HG03064 (cell line): Measurements from ENCODE around the gene TEDDM1.
"Not testable (repeated sequence)": the region's sequence is repeated elsewhere in the genome, so short reads cannot be mapped to it uniquely, and the experiment has no call there.

ENCODE experiments used
- ATAC-seq: cut with Tn5 transposase; IDR thresholded peaks from one replicate; pipeline ENCODE4 v1.9.1; 2021; ENCODE audit warnings: low read depth; ENCODE audit not compliant: unreplicated experiment

TEDDM1 gene

GRCh38 chr1:182381962-182382819 lies 18.3 kb downstream of the TEDDM1 start:
- no peak for ATAC-seq

GRCh38 chr1:182380199-182380598 lies 20.3 kb downstream of the TEDDM1 start:
- ATAC-seq = no peak

- ATAC-seq = not testable (repeated sequence)
Measured at GRCh38 chr1:182379781-182380180, 20.7 kb downstream of the TEDDM1 start.

GRCh38 chr1:182376936-182377574 lies 23.4 kb downstream of the TEDDM1 start:
- ATAC-seq = no peak

GRCh38 chr1:182374101-182374834 lies 26.2 kb downstream of the TEDDM1 start:
- no peak for ATAC-seq

GRCh38 chr1:182370532-182370931 lies 29.9 kb downstream of the TEDDM1 start:
- no peak for ATAC-seq

GRCh38 chr1:182368903-182369302 lies 31.6 kb downstream of the TEDDM1 start:
- ATAC-seq = no peak

- ATAC-seq = no peak
Measured at GRCh38 chr1:182368358-182368757, 32.1 kb downstream of the TEDDM1 start.

- ATAC-seq = no peak
Measured at GRCh38 chr1:182367926-182368325, 32.5 kb downstream of the TEDDM1 start.

- ATAC-seq = no peak
Measured at GRCh38 chr1:182366596-182366995, 33.9 kb downstream of the TEDDM1 start.

GRCh38 chr1:182359645-182360044 lies 40.8 kb downstream of the TEDDM1 start:
- no peak for ATAC-seq

GRCh38 chr1:182357913-182358312 lies 42.6 kb downstream of the TEDDM1 start:
- ATAC-seq = no peak

GRCh38 chr1:182357171-182357570 lies 43.3 kb downstream of the TEDDM1 start:
- no peak for ATAC-seq

- ATAC-seq = no peak
Measured at GRCh38 chr1:182355723-182356098, 44.8 kb downstream of the TEDDM1 start.

GRCh38 chr1:182351790-182352364 lies 48.6 kb downstream of the TEDDM1 start:
- ATAC-seq = no peak

GRCh38 chr1:182350839-182351238 lies 49.6 kb downstream of the TEDDM1 start:
- ATAC-seq = no peak

GRCh38 chr1:182348961-182349747 lies 51.3 kb downstream of the TEDDM1 start:
- no peak for ATAC-seq
